Endothelial cell of umbilical vein (primary cell): ENCODE data around the gene RDH5. TPM values are rescaled to one million over a fixed set of nuclear protein-coding genes. Genes with fewer than 3 reads are reported as not detected.

Experiments used
- BruUV-seq: library from RNA; stranded (reverse); fragments of 400-500 nt; replicated peaks from 2 replicates; lab custom pipeline; 2021; lab: Mats Ljungman, UMichigan
- CTCF ChIA-PET: fragments of 300-600, 350-600 bp; sonication (Branson Sonifier 250); formaldehyde crosslinking; loops from one replicate; lab custom pipeline; 2021; ENCODE audit warnings: antibody characterized with exemption, inconsistent platforms; lab: Charles Lee
- POLR2A ChIA-PET: fragments of 300-600, 350-600 bp; sonication (Branson Sonifier 250); formaldehyde crosslinking; loops from one replicate; lab custom pipeline; 2021; ENCODE audit warnings: antibody characterized with exemption, inconsistent platforms; lab: Charles Lee
- DNase-seq: peaks from one replicate; pipeline ENCODE4 v3.0.0-alpha.2; 2011; ENCODE audit warnings: low read depth, low spot score
- FAIRE-seq: peaks from 2 replicates; lab custom pipeline; 2011; peaks lifted over from hg19 to GRCh38; lab: Jason Lieb, UNC
- H2AFZ ChIP-seq: 2 replicates; pipeline ENCODE4 v1.6.0; 2012; ENCODE audit warnings: low read depth, low read length, control low read depth, inconsistent platforms
- H3K27ac ChIP-seq: 2 replicates; pipeline ENCODE4 v1.5.1; 2011; ENCODE audit warnings: low read depth, mild to moderate bottlenecking, control low read depth, low read length, moderate library complexity; ENCODE audit not compliant: insufficient read depth
- H3K27me3 ChIP-seq, 2 experiments: 2 replicates each; pipeline versions ENCODE4 v1.6.0 to v1.6.1; 2011; ENCODE audit warnings: low read length in 2 of 2, mixed read lengths in 1 of 2; ENCODE audit not compliant: control insufficient read depth in 2 of 2, insufficient read depth in 2 of 2
- H3K36me3 ChIP-seq, 2 experiments: 2 replicates in 1 of 2; 3 replicates in 1 of 2; pipeline ENCODE4 v1.5.1; 2011; ENCODE audit warnings: low read length in 2 of 2, mild to moderate bottlenecking in 1 of 2, moderate library complexity in 1 of 2; ENCODE audit not compliant: control insufficient read depth in 2 of 2, insufficient read depth in 2 of 2; ENCODE audit errors: extremely low read depth in 1 of 2
- H3K4me1 ChIP-seq: 3 replicates; pipeline ENCODE4 v1.5.1; 2011; ENCODE audit warnings: mild to moderate bottlenecking, low read length; ENCODE audit not compliant: control insufficient read depth, insufficient read depth; ENCODE audit errors: extremely low read depth
- H3K4me2 ChIP-seq: 2 replicates; pipeline ENCODE4 v1.6.1; 2011; ENCODE audit warnings: low read length, control low read depth, mixed read lengths; ENCODE audit not compliant: insufficient read depth
- H3K4me3 ChIP-seq, 3 experiments: fragments of 200-600 bp in 1 of 3; sonication (generic), shearing (Covaris generic) in 1 of 3; replicated peaks in 1 of 3; 2 replicates each; pipeline ENCODE4 v1.5.1; 2011 to 2016; ENCODE audit warnings: control low read depth in 3 of 3, low read length in 3 of 3, mild to moderate bottlenecking in 2 of 3, inconsistent platforms in 1 of 3, low read depth in 1 of 3, moderate library complexity in 1 of 3; ENCODE audit not compliant: insufficient read depth in 1 of 3
- H3K79me2 ChIP-seq: 2 replicates; pipeline ENCODE4 v1.6.0; 2012; ENCODE audit warnings: low read length, inconsistent platforms; ENCODE audit not compliant: control insufficient read depth, insufficient read depth
- H3K9ac ChIP-seq: replicated peaks from 2 replicates; pipeline ENCODE3; 2011; ENCODE audit warnings: low read length, control low read depth; ENCODE audit not compliant: insufficient read depth; ENCODE audit errors: extremely low read depth
- H3K9me1 ChIP-seq: replicated peaks from 3 replicates; pipeline ENCODE4 v1.6.0; 2011; ENCODE audit warnings: mild to moderate bottlenecking, low read length; ENCODE audit not compliant: control insufficient read depth, insufficient read depth; ENCODE audit errors: extremely low read depth
- H3K9me3 ChIP-seq: replicated peaks from 2 replicates; pipeline ENCODE4 v1.5.1; 2012; ENCODE audit warnings: low read length, inconsistent platforms; ENCODE audit not compliant: control insufficient read depth, insufficient read depth
- H4K20me1 ChIP-seq: replicated peaks from 2 replicates; pipeline ENCODE3; 2011; ENCODE audit warnings: mild to moderate bottlenecking, low read length; ENCODE audit not compliant: control insufficient read depth, insufficient read depth; ENCODE audit errors: extremely low read depth
- CTCF ChIP-seq, 2 donors: IDR thresholded peaks; 1 replicate in 1 of 2; 2 replicates in 1 of 2; pipeline ENCODE4 v1.5.1; 2011; ENCODE audit warnings: low read length in 2 of 2, mild to moderate bottlenecking in 2 of 2, moderate library complexity in 2 of 2, control low read depth in 1 of 2, inconsistent platforms in 1 of 2, low read depth in 1 of 2; ENCODE audit not compliant: insufficient read depth in 1 of 2; ENCODE audit errors: extremely low read depth in 1 of 2
- FOS ChIP-seq: IDR thresholded peaks from 2 replicates; pipeline ENCODE4 v1.6.1; 2011; ENCODE audit warnings: mild to moderate bottlenecking, low read length, moderate library complexity, borderline replicate concordance; ENCODE audit not compliant: insufficient read depth
- JUN ChIP-seq: IDR thresholded peaks from 2 replicates; pipeline ENCODE4 v1.6.1; 2011; ENCODE audit warnings: borderline replicate concordance, low read depth; ENCODE audit not compliant: insufficient read length, insufficient read depth
- MAX ChIP-seq: IDR thresholded peaks from 2 replicates; pipeline ENCODE4 v1.6.1; 2011; ENCODE audit not compliant: insufficient read depth, insufficient read length
- MYC ChIP-seq: IDR thresholded peaks from one replicate; pipeline ENCODE4 v1.6.1; 2011; ENCODE audit warnings: mild to moderate bottlenecking, low read depth, low read length
- POLR2A ChIP-seq: IDR thresholded peaks from 2 replicates; pipeline ENCODE4 v1.6.1; 2012; ENCODE audit warnings: low read depth, mild to moderate bottlenecking, control low read depth, low read length
- POLR2AphosphoS5 ChIP-seq: IDR thresholded peaks from 2 replicates; pipeline ENCODE4 v1.6.1; 2012; ENCODE audit warnings: low read depth, mild to moderate bottlenecking, control low read depth, low read length, moderate library complexity; ENCODE audit not compliant: insufficient read depth
- dilution Hi-C: fragments of 300-500 bp; cut with MboI; formaldehyde crosslinking; loops from one replicate; pipeline ENCODE4 v1.15.0; 2019; ENCODE audit warnings: low sequenced_read_pairs; ENCODE audit not compliant: extremely low pct_ligation_motif_present
- intact Hi-C: fragments of 100-400 bp; cut with micrococcal nuclease; formaldehyde crosslinking; loops from one replicate; pipeline ENCODE4 v1.10.0; 2022
- polyA plus RNA-seq, 4 experiments: library from polyadenylated mRNA; depleted of rRNA in 3 of 4; stranded (reverse) in 3 of 4; unstranded in 1 of 4; fragments of >200 nt; gene quantifications; 2 replicates each; pipeline versions ENCODE4 v1.2.1 to v1.2.3, GENCODE V29; 2011 to 2012; ENCODE audit warnings: missing spikeins in 1 of 4
- total RNA-seq: library from RNA; stranded (reverse); gene quantifications from 2 replicates; pipeline ENCODE4 v1.2.3, GENCODE V29; 2021

RDH5 gene
- total and polyA plus RNA-seq, 2 donors (not counting 3 experiments of a cell fraction or from before 2014, with no cell fraction given) = 2.7 to 3.7 TPM

- dilution Hi-C loops (no loop called here), intact Hi-C loops (no loop called here)
- BruUV-seq = no TSS peak
- CTCF ChIA-PET = interaction anchor here (0.9 to 11.1 kb wide), 5 partner anchors 20 to 472 kb away, joined by 3 to 151 read pairs (median 3); partner anchors contain the start of gene SMARCC2
- H3K36me3 ChIP-seq = no peaks in the 10 kb centered on the region
- DNase-seq = peak; percentile 19
- H3K9me1 ChIP-seq = no peaks in the 10 kb centered on the region
- H2AFZ ChIP-seq = no peak overlapping the region
- H3K9ac ChIP-seq = peak overlapping the region; percentile 89
- H3K27ac ChIP-seq = no peak overlapping the region
- H4K20me1 ChIP-seq = no peaks in the 10 kb centered on the region
- FAIRE-seq = no peak
- H3K79me2 ChIP-seq = no peaks in the 10 kb centered on the region
- peaks cover 4 to 10% of the 10 kb centered on the region in 2 experiments for H3K27me3 ChIP-seq
- no peak for TF ChIP-seq MAX
- TF ChIP-seq FOS = peak; percentile 57
- no peaks in the 10 kb centered on the region for H3K9me3 ChIP-seq
- H3K4me3 ChIP-seq = peak overlapping the region in 1 of 3 experiments; percentile 82
- POLR2A ChIA-PET = no interaction called here
- H3K4me1 ChIP-seq = peaks cover 28% of the 10 kb centered on the region
- H3K4me2 ChIP-seq = peak overlapping the region; percentile 87
These were observed 2.9 kb upstream of the RDH5 start for GRCh38 chr12:55717011-55718007.

- H3K4me2 ChIP-seq = no peak overlapping the region
- intact Hi-C loops = no loop called here
- dilution Hi-C loops = no loop called here
- H3K4me1 ChIP-seq = peaks cover 28% of the 10 kb centered on the region
- H3K27me3 ChIP-seq = peaks cover 0 to 3% of the 10 kb centered on the region in 2 experiments
- DNase-seq = no peak
- POLR2A ChIA-PET = no interaction called here
- no peak overlapping the region for H3K4me3 ChIP-seq
- no peak overlapping the region for H3K9ac ChIP-seq
- no peaks in the 10 kb centered on the region for H3K9me1 ChIP-seq
- no peaks in the 10 kb centered on the region for H3K79me2 ChIP-seq
- no peaks in the 10 kb centered on the region for H3K9me3 ChIP-seq
- FAIRE-seq = peak; percentile 66
- no peaks in the 10 kb centered on the region for H3K36me3 ChIP-seq
- no peak overlapping the region for H3K27ac ChIP-seq
- TF ChIP-seq CTCF (IDR thresholded peaks at IDR 0.05; ENCODE audit: extremely low read depth in 1 of 2, insufficient read depth in 1 of 2, low read depth in 1 of 2, low read length in 2 of 2) = no peak
- TF ChIP-seq POLR2AphosphoS5 = no peak
- TF ChIP-seq MYC = no peak
- TF ChIP-seq MAX = no peak
- no peak for TF ChIP-seq POLR2A
- no peak for TF ChIP-seq JUN
- H4K20me1 ChIP-seq = no peaks in the 10 kb centered on the region
- no peak overlapping the region for H2AFZ ChIP-seq
- no TSS peak for BruUV-seq
- CTCF ChIA-PET = interaction anchor here (1.0 to 11.1 kb wide), 3 partner anchors 19 to 63 kb away, joined by 3 to 151 read pairs (median 43); no protein-coding TSS in a partner anchor
These were observed 2.2 kb upstream of the RDH5 start for GRCh38 chr12:55718015-55718414.
